ENCODE data around the gene CFAP157. TPM values are rescaled to one million over a fixed set of nuclear protein-coding genes. Genes with fewer than 3 reads are reported as not detected.

Gene CFAP157
- total and polyA plus RNA-seq, 2 of the 13 experiments (the other 11 are each of a cell fraction or from before 2014, with no cell fraction given) = 0.07 TPM; not detected in 1

DNA sequence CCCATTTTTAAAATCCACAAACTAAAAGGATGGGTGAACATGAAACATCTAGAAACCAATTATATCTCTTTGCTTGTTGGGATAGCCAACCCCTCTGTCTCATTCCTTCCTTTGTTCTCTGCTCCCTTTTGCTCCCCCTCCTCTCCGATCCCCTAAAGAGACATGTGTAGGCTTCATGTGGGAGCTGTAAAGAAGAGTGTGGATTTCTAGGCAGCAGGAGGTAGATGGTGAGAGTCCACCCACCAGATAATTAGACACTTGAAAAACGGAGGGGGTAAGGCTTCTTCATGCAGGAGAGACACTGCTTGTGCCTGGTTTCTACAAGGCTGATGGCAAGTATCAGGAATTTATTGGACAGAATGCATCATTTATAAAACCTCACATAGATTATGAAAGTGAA, 27.3 kb upstream of the CFAP157 start:
- H3K27me3 ChIP-seq (ENCODE audit: control insufficient read depth in 1 of 2, insufficient read depth in 2 of 2, low read length in 2 of 2) = no peaks in the 10 kb centered on the region
- TF ChIP-seq ZNF296 (CRISPR knock-in tag; conservative IDR thresholded peaks at IDR 0.05) (no peak), HDAC2 (CRISPR knock-in tag; IDR thresholded peaks at IDR 0.05) (no peak)
- TF ChIP-seq, protein P1, sequence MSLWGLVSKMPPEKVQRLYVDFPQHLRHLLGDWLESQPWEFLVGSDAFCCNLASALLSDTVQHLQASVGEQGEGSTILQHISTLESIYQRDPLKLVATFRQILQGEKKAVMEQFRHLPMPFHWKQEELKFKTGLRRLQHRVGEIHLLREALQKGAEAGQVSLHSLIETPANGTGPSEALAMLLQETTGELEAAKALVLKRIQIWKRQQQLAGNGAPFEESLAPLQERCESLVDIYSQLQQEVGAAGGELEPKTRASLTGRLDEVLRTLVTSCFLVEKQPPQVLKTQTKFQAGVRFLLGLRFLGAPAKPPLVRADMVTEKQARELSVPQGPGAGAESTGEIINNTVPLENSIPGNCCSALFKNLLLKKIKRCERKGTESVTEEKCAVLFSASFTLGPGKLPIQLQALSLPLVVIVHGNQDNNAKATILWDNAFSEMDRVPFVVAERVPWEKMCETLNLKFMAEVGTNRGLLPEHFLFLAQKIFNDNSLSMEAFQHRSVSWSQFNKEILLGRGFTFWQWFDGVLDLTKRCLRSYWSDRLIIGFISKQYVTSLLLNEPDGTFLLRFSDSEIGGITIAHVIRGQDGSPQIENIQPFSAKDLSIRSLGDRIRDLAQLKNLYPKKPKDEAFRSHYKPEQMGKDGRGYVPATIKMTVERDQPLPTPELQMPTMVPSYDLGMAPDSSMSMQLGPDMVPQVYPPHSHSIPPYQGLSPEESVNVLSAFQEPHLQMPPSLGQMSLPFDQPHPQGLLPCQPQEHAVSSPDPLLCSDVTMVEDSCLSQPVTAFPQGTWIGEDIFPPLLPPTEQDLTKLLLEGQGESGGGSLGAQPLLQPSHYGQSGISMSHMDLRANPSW (CRISPR knock-in tag; IDR thresholded peaks at IDR 0.05; ENCODE audit: borderline replicate concordance) = no peak
- TF ChIP-seq, protein P2, sequence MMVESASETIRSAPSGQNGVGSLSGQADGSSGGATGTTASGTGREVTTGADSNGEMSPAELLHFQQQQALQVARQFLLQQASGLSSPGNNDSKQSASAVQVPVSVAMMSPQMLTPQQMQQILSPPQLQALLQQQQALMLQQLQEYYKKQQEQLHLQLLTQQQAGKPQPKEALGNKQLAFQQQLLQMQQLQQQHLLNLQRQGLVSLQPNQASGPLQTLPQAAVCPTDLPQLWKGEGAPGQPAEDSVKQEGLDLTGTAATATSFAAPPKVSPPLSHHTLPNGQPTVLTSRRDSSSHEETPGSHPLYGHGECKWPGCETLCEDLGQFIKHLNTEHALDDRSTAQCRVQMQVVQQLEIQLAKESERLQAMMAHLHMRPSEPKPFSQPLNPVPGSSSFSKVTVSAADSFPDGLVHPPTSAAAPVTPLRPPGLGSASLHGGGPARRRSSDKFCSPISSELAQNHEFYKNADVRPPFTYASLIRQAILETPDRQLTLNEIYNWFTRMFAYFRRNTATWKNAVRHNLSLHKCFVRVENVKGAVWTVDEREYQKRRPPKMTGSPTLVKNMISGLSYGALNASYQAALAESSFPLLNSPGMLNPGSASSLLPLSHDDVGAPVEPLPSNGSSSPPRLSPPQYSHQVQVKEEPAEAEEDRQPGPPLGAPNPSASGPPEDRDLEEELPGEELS (CRISPR knock-in tag; IDR thresholded peaks at IDR 0.05) = no peak
- H3K79me2 ChIP-seq (ENCODE audit: insufficient read depth, low read length) = no peaks in the 10 kb centered on the region
- H3K4me2 ChIP-seq (ENCODE audit: low read depth, low read length) = no peak overlapping the region
- no peaks in the 10 kb centered on the region for H3K36me3 ChIP-seq (replicated peaks in 1 of 2; ENCODE audit: control insufficient read depth in 1 of 2, insufficient read depth in 2 of 2, low read length in 2 of 2)
- in situ Hi-C loops (cut with HindIII; ENCODE audit: extremely low pct_ligation_motif_present, low pct_unique_long_range_greater_than_20kb) = no loop called here
- POLR2A ChIA-PET = no interaction called here
- no peak overlapping the region for H3K4me3 ChIP-seq (replicated peaks in 1 of 3; ENCODE audit: insufficient read depth in 1 of 3, low read depth in 2 of 3, low read length in 3 of 3)
- FAIRE-seq (no peak), ATAC-seq (no peak), DNase-seq (ENCODE audit: low spot score) (no peak)
- no peak overlapping the region for H3K9ac ChIP-seq (ENCODE audit: insufficient read depth, low read depth, low read length)
- H4K20me1 ChIP-seq (ENCODE audit: insufficient read depth, low read length) = no peaks in the 10 kb centered on the region
- H3K9me3 ChIP-seq (ENCODE audit: low read length) = no peaks in the 10 kb centered on the region
- BruUV-seq (replicated peaks) = no TSS peak
- intact Hi-C loops (cut with micrococcal nuclease; ENCODE audit: unreplicated experiment) = no loop called here
- no peak overlapping the region for H3K27ac ChIP-seq (ENCODE audit: extremely low read length, insufficient read depth, low read length)
- no peaks in the 10 kb centered on the region for H3K4me1 ChIP-seq (ENCODE audit: insufficient read depth, low read length)
- WGBS (ENCODE audit: low lambda C conversion rate) = 60% methylated on average over 2 of the region's 2 CpGs
- CTCF ChIA-PET (ENCODE audit: low intra/inter-chr PET ratio, low total read pairs) = no interaction called here
- H2AFZ ChIP-seq (ENCODE audit: low read length) = no peak overlapping the region
